Epidermal melanocyte (primary cell): ENCODE data around the gene RELA.

Experiments
- DNase-seq: peaks from one replicate; pipeline ENCODE4 v3.0.0; 2011; ENCODE audit warnings: low spot score; ENCODE audit not compliant: insufficient read length

RELA gene

DNA sequence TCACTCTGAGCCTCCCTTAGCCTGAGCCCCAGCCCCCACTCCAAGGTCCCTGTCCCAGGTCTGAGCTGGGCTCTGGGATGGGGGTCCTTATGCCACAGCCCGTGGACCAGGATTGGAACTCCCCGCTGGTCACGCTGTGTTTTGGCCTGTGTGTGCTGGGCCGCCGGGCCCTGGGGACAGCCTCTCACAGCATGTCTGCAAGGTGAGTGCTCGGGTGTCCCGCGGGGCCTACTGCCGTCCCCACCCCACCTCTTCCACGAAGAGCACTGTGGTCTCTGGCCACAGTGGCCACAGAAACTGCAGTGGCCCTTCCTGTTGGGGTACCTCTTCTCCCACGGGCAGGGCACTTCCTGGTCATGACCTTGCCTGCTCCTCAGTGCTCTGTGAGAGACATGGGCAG lies 28.3 kb downstream of the RELA start:
- no peak for DNase-seq

DNA sequence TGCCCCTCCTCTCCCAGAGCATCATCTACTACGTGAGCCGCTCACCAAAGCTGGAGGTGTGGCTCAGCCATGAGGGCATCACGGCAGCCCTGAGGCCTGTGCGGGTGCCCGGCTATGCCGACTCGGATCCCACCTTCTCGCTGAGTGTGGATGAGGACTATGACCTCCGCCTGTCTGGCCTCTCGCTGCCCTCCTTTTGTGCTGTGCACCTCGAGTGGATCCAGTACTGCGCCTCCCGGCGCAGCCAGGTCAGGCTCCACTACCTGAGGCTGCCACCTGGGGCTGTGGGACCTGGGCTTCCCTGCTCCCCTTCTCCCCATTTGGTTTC lies 28.6 kb downstream of the RELA start:
- DNase-seq = no peak

DNA sequence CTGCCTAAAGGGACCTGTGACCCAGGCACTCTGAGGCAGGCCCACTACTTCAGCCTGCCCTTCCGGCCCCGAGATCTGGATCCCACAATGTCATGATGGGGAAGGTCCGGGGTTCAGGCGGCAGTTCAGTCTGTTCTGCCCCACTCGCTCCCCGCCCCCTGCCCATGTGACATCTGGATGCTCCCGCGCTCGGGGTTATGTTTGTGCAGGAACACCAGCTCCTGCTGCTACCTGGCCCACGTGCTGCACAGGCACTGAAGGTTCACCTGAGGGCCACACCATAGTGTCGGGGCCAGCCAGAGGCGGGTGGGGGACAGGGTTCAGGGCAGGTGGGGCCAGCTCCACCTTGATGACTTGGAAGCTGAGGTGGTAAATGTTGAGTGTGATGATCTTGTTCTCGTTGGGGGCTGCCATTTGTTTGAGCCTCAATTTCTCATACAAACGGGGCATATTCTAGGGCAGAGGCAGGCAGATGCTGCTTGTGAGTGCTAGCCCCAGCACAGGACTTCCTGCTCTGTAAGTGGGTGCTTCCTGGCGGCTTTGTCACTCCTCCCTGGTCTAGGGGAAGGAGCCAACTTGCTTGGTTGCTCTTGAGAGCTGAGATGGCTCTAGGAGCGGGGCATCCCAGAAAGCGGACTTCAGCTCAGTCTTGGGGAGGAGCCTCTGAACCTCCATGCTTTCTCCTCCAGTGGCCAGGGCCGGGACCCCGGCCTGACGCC lies 29.2 kb downstream of the RELA start:
- DNase-seq = no peak

DNA sequence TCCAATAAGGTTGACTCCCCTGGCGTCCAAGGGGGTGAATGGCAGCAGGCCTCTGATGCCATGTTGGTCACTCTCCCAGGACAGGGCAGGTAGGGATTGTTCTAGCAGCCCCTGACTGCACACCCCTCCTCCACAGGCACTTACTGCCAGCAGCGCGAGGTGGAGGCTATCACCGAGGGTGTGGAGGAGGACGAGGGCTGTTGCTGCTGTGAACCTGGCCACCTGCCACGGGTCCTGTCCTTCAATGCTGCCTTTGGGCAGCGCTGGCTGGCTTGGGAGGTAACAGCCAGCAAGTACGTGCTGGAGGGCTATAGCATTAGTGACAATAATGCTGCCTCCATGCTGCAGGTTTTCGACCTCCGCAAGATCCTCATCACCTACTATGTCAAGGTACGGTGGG lies 32.5 kb downstream of the RELA start:
- DNase-seq = no peak

DNA sequence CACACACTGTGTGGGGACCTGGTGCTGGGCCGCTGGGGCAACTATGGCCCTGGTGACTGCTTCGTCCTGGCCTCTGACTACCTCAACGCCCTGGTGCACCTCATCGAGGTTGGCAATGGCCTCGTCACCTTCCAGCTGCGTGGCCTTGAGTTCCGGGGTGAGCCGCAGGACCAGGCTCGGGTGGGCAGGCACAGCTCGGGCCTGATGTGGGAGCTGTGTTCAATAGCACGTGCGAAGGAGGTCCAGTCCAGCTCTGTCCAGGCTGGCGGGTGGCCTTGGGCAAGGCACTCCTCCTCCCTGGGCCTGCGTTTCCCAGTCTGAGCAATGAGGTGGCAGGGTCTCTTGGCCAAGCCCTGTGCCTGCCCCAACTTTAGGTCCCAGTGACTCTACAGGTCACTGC lies 33.1 kb downstream of the RELA start:
- DNase-seq = no peak

DNA sequence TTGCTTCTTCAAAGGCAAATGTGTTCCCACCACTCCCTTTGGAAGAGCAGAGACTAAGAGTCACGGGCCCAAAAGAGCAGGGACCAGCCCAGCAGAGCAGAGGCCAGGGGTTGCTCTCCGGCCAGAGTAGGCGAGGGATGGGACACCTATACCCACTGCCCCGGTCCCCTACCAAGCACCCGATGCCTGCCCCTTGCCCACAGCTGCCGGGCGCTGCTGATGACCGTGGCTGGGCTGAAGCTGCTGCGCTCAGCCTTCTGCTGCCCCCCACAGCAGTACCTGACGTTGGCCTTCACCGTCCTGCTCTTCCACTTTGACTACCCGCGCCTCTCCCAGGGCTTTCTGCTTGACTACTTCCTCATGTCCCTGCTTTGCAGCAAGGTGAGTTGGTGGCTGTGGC lies 35.5 kb downstream of the RELA start:
- DNase-seq = no peak

DNA sequence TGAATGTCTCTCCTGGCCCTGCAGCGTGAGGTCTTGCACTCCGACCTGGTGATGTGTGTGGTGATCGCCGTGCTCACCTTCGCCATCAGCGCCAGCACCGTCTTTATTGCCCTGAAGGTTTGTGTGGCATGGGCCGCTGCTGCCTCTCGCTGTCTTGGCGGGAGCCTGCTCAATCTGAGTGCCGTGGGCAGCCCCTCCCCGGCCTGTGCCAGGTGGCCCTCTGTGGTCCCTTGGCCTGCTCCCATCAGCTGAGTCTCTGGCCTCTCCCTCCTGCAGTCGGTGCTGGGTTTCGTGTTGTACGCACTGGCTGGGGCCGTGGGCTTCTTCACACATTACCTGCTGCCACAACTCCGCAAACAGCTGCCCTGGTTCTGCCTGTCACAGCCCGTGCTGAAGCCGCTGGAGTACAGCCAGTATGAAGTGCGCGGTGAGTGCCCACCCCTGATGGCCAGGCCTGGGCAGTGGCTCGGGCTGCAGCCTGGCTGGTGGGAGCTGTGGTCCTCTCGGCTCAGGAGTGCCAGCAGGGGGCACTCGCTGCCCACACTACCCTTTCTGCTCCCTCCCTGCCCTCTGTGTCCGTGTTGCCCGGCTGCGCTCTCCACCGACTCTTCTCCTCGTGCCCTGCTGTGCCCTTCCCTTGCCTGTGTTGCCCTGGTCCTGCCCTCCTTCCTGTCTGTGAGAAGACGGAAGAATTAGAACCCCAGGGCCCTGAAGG lies 36.9 kb downstream of the RELA start:
- DNase-seq = peak; percentile 81

DNA sequence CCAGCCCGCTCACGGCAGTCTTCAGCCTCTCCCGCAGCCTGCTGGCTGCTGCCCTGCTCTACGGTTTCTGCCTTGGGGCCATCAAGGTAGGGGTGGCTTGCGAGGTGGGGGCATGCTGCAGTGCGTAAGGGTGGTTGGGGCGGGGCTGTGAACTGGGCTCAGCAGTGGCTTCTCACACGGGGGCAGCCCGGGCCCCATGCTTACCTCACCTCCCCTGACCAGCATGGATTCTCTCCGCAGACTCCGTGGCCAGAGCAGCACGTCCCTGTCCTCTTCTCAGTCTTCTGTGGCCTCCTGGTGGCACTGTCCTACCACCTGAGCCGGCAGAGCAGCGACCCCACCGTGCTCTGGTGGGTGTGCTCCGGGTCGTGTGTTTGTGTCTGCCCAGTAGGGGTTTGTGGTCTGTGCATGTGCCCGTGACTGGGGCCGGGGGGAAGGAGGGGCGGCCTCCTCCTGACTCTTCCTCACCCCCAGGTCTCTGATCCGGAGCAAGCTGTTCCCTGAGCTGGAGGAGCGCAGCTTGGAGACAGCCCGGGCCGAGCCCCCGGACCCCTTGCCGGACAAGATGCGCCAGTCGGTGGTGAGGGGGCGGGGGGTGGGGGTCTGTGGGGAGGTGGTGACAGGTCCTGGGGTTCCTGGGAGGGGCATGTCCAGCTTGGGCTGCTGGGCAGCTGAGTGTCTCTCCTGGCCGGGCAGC lies 37.6 kb downstream of the RELA start:
- no peak for DNase-seq

DNA sequence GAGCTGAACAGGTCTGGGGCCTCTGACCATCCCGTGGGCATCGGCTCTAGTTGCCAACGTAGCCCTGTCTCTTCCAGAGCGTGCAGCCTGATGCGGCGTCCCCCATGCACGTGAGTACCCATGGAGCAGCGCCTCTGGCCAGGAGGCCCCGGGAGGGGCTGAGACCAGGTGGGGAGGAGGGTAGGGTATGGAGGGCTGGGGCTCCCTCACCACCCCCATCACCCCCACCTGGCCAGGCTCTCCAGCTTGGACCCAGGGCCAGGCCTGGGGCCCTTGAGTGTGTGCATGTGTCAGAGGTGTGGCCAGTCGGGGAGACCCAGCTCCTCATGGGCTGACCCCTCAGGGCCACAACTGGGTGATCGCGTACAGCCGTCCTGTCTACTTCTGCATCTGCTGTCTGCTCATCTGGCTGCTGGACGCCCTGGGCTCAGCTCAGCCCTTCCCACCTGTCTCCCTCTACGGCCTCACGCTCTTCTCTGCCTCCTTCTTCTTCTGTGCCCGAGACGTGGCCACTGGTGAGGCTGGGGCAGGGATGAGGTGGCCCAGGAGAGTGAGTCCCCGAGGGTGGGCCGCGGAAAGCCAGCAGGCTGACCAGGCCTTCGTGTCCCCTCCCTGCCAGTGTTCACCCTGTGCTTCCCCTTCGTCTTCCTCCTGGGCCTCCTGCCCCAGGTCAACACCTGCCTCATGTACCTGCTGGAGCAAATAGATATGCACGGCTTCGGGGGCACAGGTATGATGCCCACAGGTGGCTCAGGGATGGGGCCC lies 38.7 kb downstream of the RELA start:
- DNase-seq = no peak

DNA sequence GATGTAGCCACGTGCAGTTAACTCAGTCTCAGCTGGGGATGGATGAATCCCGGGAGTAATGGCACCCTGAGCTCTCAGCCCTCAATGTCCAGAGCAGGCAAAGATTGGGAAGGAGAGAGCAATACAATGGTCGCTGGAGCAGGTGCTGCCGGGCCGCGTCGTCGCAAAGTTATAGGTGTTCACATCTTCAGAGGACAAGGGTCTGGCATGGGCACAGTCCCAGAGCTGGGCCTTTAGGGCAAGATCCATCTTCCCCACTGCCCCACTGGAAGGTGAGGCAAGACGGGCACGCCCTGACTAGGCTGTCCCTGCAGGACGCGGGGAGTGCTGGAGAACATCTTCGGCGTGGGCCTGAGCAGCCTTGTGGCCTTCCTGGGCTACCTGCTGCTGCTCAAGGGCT lies 39.5 kb downstream of the RELA start:
- no peak for DNase-seq

DNA sequence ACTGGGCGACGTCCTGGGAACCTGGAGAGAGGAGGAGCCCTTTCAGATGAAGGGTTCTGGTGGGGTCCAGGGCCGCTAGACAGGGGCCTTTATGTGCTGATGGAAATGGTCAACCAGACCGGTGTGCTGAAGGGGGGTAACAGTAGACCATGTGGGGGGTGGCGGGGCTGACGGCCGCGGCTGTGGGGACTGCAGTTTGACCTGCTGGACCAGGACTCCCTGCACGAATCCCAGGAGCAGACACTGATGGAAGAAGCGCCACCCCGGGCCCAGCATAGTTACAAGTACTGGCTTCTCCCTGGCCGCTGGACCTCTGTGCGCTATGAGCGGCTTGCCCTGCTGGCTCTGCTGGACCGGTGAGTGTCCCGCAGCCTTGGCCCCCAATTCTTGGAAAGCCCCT lies 40.7 kb downstream of the RELA start:
- no peak for DNase-seq

DNA sequence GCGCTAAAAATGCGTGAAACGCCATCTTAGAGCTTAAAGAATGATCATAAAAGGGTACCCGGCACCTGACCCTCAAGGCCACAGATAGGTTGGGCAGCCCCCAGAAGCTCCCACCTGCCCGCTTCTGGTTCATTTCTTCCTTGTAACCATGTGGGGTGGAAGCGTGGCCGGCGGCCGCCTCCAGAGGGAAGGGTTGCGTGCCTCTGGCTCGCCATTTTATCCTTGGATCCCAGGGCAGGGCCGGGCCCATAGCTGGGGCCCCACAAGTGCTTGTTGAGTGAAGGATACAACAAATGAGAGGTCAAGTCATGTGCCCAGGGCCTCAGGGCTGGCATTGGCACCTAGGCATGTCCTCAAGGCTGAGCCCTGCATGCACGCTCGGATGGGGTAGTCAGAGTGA lies 41.3 kb downstream of the RELA start:
- no peak for DNase-seq

DNA sequence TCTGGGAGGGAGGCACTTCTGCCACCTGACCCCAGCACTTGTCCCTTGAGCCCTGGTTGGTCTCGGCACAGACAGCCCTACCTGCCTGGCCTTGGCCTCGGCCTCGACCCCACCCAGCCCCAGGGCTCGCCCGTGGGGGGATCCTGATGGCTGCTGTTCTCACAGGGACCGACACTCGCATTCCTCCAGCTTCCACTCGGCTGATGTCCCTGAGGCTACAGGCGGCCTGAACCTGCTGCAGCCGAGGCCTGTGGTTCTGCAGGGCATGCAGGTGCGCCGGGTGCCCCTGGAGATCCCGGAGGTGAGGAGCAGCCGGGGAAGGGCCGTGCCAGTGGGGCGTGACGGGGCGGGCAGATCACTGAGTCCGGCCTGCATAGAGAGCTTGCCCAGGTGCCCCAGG lies 42.0 kb downstream of the RELA start:
- no peak for DNase-seq

DNA sequence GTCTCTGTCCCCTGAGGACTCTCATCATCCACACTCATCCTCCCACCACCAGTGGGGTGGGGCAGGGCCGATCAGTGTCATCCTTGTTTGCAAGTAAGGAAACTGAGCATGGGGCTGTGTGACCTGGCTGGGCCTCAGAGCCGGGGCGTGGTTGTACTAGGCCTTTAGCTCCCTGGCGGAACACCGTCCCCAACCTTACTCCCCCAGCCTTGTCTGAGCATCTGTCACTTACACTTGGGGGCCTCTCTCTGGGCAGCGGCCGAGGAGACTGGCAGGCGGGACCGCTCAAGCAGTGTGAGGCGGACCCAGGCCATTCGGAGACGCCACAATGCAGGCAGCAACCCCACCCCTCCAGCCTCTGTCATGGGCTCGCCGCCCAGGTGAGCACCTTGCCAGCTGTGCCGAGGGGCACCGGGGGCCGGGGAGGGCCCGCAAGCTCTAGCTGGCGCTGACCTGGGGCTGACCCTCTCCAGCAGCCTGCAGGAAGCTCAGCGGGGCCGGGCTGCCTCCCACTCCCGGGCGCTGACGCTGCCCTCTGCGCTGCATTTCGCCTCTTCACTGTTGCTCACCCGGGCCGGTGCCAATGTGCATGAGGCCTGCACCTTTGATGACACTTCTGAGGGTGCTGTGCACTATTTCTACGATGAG lies 43.3 kb downstream of the RELA start:
- no peak for DNase-seq

DNA sequence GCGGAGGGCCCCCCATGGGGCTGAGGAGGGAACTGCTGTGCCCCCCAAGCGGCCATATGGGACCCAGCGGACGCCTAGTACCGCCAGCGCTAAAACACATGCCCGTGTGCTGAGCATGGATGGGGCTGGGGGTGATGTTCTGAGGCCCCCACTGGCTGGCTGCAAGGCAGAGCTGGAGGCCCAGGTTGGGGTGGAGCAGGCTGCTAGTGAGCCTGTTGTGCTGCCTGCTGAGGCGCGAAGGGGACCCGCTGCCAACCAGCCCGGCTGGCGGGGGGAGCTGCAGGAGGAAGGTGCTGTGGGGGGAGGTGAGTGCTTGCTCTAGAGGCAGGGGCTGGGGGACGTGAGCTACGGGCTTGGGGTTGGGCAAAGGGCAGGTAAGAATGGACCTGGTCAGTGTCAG lies 44.0 kb downstream of the RELA start:
- no peak for DNase-seq

DNA sequence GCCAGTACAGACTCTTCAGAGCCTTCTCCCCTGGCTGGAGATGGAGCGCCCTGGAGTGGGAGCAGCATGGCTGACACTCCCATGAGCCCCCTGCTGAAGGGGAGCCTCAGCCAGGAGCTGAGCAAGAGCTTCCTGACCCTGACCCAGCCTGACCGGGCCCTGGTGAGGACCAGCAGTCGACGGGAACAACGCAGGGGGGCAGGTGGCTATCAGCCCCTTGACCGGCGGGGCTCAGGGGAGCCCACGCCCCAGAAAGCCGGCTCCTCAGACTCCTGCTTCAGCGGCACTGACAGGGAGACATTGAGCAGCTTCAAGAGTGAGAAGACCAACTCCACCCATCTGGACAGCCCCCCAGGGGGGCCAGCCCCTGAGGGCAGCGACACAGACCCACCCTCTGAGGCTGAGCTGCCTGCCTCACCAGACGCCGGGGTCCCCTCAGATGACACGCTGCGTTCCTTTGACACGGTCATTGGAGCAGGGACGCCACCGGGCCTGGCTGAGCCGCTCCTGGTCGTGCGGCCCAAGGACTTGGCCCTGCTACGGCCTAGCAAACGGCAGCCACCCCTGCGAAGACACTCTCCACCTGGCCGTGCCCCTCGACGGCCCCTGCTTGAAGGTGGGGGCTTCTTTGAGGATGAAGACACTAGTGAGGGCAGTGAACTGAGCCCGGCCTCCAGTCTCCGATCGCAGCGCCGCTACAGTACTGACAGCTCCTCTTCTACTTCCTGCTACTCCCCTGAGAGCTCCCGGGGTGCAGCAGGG lies 44.5 kb downstream of the RELA start:
- DNase-seq = no peak

DNA sequence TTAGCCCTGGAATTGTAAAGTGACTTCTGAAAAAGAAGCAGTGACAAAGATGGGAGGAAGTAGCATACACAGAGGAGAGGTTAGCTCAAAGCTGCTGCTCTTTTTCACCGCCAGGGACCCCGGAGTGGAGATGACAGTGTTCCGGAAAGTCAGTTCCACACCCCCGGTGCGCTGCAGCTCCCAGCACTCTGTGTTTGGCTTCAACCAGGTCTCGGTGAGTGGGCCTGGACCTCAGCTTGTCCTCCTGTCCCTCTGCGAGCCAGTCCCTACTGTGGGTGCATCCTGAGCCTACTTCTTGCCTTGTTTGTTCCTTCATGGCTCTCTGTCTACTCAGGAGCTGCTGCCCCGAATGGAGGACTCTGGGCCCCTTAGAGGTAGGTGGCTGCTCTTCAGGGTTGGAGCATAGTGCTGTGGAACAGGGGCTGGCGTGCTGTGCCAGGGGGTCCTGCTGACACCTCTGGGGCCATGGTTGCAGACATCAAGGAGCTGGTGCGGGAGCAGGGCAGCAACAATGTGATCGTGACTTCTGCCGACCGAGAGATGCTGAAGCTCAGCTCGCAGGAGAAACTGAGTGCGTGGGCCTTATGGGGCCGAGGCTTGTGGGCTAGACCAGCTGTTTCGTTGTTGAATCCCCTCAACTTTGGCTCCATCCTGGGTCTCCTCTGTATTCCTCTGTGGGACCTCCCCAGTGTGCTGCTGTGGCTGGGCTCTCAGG lies 45.4 kb downstream of the RELA start:
- no peak for DNase-seq

DNA sequence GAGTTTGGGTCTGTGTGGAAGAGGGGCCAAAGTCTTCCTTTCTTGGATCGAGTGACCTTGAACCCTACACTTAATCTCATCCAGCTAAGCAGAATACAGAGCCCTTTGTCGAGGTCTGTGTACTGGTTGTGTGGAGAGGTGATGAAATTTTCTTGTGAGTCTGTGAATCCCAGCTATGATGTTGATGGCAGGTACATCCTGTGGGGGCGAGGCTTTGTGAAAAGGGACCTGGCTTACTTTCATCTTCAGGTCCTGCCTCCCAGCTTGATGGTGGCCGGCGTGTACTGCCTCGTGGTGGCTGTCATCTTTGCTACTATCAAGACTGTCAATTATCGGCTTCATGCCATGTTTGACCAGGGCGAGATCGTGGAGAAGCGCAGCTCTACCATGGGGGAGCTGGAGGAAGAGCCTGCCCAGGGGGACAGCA lies 46.1 kb downstream of the RELA start:
- no peak for DNase-seq

DNA sequence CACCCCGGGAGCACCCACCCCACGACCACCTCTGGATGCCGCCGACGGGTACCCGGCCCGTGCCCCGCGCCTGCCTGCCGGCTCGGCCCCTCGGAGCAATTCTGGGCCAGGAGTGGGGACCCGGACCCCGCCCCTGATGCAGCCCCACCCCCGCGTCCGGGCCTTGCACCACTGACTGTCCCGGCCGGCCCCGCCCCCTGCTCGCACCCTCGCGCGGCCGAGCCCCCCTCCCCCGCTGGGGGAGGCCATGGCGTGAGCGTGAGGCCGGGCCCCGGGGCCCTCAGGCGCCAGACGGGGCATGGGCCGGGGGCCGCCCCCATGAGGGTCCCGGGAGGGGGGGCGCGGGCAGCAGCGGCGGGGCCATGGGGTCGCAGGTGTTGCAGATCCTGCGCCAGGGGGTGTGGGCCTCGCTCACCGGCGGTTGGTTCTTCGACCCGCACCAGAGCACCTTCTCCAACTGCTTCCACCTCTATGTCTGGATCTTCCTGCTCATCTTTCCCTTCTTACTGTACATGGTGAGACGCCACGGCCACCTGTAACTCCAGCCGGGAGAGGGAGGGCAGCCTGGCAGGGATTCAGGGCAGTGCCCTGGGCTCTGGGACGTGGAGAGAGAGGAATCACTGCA lies 46.7 kb downstream of the RELA start:
- no peak for DNase-seq
